GM13977 (cell line): ENCODE results near the gene JAKMIP1.
A peak's percentile ranks its signal among the peaks of the same experiment; 100 is the strongest.

Source experiments
- DNase-seq: peaks from one replicate; pipeline ENCODE4 v3.0.0; 2012; ENCODE audit warnings: low spot score
- in situ Hi-C: fragments of 300-500 bp; cut with MboI; formaldehyde crosslinking; loops from one replicate; pipeline ENCODE4 v1.12.0; 2022; ENCODE audit warnings: low sequenced_read_pairs, low pct_unique_long_range_greater_than_20kb, mixed read lengths, inconsistent platforms; ENCODE audit not compliant: unreplicated experiment
- TF ChIP-seq, protein P1 (sequence below): IDR thresholded peaks from 2 replicates; pipeline ENCODE4 v1.5.1; 2012; ENCODE audit warnings: mild to moderate bottlenecking, control low read depth; ENCODE audit not compliant: insufficient read depth; ENCODE audit errors: extremely low read depth, missing control alignments

Gene JAKMIP1

DNA sequence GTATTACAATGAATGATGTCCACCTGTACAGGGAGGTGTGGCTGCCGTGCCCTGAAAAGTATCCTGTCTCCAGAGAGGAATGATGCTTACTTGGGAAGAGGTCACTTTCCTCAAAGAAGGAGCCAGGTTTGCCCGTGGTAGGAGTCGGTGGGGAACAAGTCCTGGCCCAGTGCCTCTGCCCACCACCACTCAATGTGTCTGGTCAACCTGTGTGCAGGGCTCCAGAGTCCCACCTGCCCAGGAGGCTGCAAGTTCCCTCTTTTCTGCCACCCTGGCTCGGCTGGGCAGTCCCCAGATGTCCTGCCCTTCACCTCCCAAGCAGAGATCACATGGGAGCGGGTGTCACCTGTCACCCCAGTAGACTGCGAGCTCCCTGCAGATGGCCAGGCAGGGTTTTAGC, 106.7 kb downstream of the JAKMIP1 start:
- TF ChIP-seq, protein P1, sequence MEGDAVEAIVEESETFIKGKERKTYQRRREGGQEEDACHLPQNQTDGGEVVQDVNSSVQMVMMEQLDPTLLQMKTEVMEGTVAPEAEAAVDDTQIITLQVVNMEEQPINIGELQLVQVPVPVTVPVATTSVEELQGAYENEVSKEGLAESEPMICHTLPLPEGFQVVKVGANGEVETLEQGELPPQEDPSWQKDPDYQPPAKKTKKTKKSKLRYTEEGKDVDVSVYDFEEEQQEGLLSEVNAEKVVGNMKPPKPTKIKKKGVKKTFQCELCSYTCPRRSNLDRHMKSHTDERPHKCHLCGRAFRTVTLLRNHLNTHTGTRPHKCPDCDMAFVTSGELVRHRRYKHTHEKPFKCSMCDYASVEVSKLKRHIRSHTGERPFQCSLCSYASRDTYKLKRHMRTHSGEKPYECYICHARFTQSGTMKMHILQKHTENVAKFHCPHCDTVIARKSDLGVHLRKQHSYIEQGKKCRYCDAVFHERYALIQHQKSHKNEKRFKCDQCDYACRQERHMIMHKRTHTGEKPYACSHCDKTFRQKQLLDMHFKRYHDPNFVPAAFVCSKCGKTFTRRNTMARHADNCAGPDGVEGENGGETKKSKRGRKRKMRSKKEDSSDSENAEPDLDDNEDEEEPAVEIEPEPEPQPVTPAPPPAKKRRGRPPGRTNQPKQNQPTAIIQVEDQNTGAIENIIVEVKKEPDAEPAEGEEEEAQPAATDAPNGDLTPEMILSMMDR: no peak
- DNase-seq: no peak
- in situ Hi-C loops: no loop called here

DNA sequence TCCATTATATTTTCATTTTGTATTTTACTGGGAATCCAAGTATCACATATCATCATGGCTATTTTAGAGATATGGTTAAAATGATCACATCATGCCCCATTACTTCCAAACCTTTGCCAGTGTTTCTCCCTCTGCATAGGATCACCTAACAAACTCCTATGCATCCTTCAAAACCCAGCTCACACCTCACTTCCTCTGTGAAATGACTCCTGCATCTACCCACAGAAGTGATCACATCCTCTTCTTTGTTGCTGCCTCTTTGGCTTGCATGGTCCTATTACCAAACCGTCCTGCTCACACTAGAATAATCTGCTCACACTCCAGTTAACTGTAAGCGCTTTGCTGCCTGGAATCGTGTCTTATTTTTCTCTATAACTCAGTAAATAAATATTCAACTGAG, 107.4 kb downstream of the JAKMIP1 start:
- in situ Hi-C loops: no loop called here
- TF ChIP-seq, protein P1: no peak
- no peak for DNase-seq

DNA sequence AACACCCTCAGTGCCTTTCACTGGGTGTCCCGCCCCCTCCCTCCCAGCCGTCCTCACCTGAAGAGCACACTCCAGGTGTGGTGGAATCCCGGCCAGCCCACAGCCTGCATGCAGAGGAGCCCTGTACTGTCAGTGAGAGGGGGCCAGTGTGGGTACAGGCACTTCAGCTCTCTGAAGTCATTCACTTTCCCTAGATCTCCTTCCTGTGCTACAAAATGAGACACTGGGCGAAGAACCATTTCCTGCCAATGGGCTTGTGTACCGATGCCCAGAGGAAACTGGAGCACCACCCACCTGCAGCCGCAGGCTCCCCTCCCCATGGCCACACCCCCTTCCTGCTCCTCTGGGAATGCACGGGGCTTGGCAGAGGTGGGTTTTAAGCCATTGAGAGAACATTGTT, 108.2 kb downstream of the JAKMIP1 start:
- in situ Hi-C loops: no loop called here
- TF ChIP-seq, protein P1: no peak
- no peak for DNase-seq

DNA sequence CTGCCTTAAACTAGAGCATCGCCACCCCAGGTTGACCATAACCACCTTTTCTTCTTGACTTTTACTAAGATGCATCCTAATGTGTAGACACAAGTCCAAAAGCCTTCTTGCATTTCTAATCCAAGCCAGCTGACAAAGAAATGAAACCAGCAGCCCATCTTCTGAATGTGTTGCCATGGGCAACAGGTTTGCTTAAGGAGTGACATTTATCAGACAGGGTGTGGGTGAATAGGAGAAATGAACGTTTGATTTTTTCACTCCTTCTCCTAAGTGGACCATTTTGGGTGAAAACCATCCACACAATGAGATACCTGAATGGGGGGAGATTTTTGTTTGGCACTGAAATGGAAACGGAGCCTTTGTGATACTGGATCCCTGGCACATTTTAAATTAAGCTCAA, 109.4 kb downstream of the JAKMIP1 start:
- in situ Hi-C loops: no loop called here
- DNase-seq: no peak
- TF ChIP-seq, protein P1: no peak

DNA sequence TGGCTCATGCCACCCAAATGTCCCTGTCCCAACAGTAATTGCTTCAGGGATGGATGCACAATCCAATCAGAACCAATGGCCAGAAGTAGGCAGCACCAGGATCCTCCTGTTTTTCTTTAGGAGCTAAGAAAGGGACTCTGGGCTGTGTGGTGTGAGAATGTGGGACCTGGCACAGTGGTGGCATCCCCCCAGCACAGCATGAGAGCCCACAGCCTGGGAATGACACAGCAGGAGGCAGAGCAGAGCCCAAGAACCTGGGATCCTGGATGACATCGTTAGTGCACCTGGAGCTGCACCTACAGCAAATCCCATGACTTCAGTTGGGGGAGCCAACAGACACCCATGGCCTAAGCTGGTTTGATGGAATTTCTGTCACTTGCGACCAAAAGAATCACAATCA, 111.4 kb downstream of the JAKMIP1 start:
- TF ChIP-seq, protein P1: no peak
- in situ Hi-C loops: no loop called here
- no peak for DNase-seq

DNA sequence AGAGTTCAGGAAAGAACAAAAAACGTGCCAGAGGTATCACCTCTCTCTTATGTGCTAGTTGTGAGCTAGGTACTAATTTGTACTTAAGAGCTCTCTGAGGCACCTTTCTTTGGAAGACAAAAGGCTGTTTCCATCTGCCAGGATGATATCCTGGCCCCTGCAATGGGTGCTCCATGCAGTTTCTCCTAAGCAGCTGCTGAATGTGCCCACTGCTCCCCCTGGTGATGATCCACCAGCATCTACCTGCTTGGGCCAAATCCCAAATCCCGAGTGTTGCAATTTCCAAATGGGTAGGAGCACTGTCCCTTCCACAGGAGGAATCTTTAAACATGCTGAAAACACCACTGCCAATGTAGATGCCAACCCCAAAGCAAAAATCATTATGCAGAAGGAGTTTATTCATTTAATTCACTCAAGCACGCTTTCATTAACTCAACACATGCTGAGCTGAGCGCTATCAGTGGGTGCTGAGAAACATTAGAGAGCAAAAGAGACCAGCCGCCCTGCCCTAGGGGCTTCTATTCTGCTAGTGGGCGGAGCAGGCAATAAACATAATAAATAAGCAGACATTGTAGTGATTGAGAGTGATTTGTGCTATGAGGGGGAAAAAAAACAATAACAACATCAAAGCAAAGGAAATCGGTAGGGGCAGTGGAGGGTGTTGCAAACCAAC, 112.5 kb downstream of the JAKMIP1 start:
- in situ Hi-C loops: no loop called here
- TF ChIP-seq, protein P1: peak; percentile 36
- DNase-seq: no peak
